Pancreas (tissue), 10 donors: Measurements from ENCODE around the gene DDX6. TPM values are rescaled to one million over a fixed set of nuclear protein-coding genes. Genes with fewer than 3 reads are reported as not detected.

Source experiments
- ATAC-seq, 4 donors: fragments of 200-7000 bp; cut with Tn5 transposase; one replicate each; pipeline versions ENCODE4 v1.8.0 to v1.9.1; 2020; ENCODE audit warnings: mild to moderate bottlenecking in 4 of 4, moderate library complexity in 4 of 4
- DNase-seq, 6 donors: peaks; one replicate each; pipeline ENCODE4 v3.0.0-alpha.2; 2020
- FAIRE-seq: peaks from 2 replicates; lab custom pipeline; 2012; peaks lifted over from hg19 to GRCh38; lab: Jason Lieb, UNC
- H3K27ac ChIP-seq, 4 donors: fragments of 200-600 bp; sonication (generic); 1 replicate in 3 of 4; 2 replicates in 1 of 4; pipeline versions ENCODE4 v1.5.0 to v1.8.0; 2020
- H3K27me3 ChIP-seq, 4 donors: fragments of 200-600 bp; one replicate each; pipeline ENCODE4 v1.8.0; 2021
- H3K36me3 ChIP-seq, 3 donors: fragments of 200-600 bp; sonication (generic) in 1 of 3; one replicate each; pipeline versions ENCODE4 v1.5.0 to v1.8.0; 2020 to 2021
- H3K4me1 ChIP-seq, 3 donors: fragments of 200-600 bp; one replicate each; pipeline ENCODE4 v1.8.0; 2021
- H3K4me3 ChIP-seq, 4 donors: fragments of 200-600 bp; sonication (generic) in 2 of 4; one replicate each; pipeline versions ENCODE4 v1.5.0 to v1.8.0; 2020 to 2021
- H3K9me3 ChIP-seq, 4 donors: fragments of 200-600 bp; one replicate each; pipeline ENCODE4 v1.8.0; 2021
- CTCF ChIP-seq, 4 donors: fragments of 200-600 bp; sonication (generic) in 3 of 4; IDR thresholded peaks; one replicate each; pipeline versions ENCODE4 v1.5.0 to v1.8.0; 2021; ENCODE audit warnings: antibody characterized with exemption in 4 of 4
- WGBS, 2 donors: extraction: QIAGEN DNeasy Blood & Tissue Kit; methylation state at CpG; one replicate each; pipeline ENCODE4 v1.1.7; 2013; 5-methylcytosine and 5-hydroxymethylcytosine counted together
- intact Hi-C, 3 donors: fragments of 100-400 bp; cut with DNase I; formaldehyde crosslinking; loops; one replicate each; pipeline versions ENCODE4 v1.11.1 to v1.14.2; 2022
- polyA plus RNA-seq, 2 donors: library from polyadenylated mRNA; stranded (reverse); fragments of 200-250 nt; gene quantifications; one replicate each; pipeline ENCODE4 v1.2.3, GENCODE V29; 2013
- total RNA-seq, 6 donors: library from RNA; stranded (reverse); fragmentation: NEBNext Ultra II Directional in 4 of 6; extraction: Animal tissue kit (Norgen Biotek cat#: 25700) in 4 of 6; gene quantifications; one replicate each; pipeline versions ENCODE4 v1.2.1 to v1.2.4, GENCODE V29; 2021 to 2023
- donor health status: healthy with polysubstance abuse.
- donor health status: DM: no; HTN: no; CAD: no; lungs with moderate emphysema.
- donor health status: DM: no; HTN: no; CAD: no.
- donor health status: control.
- donor health status: control.
- donor health status: Bipolar disorder and iron deficiency.
- donor health status: DM: yes; HTN: yes; CAD: no.
- donor health status: DM: no; HTN: no; CAD: no.
- donor health status: DM: no; HTN: no; CAD: no.
- donor health status: DM: yes; HTN: yes; CAD: no.

The DDX6 gene
- total and polyA plus RNA-seq, 8 donors = 16.1 to 74.2 (median 48.4) TPM

GRCh38 chr11:118804094-118804493 lies 13.1 kb upstream of the DDX6 start:
- intact Hi-C loops = no loop called here
- WGBS, 2 donors = 98 to 100% methylated on average over 3 of the region's 3 CpGs

GRCh38 chr11:118799372-118799771 lies 8.4 kb upstream of the DDX6 start:
- H3K9me3 ChIP-seq = no peaks in the 10 kb centered on the region
- DNase-seq = no peak
- H3K27me3 ChIP-seq = no peaks in the 10 kb centered on the region
- no peak for TF ChIP-seq CTCF (IDR thresholded peaks at IDR 0.05)
- no peak for FAIRE-seq
- no peak for ATAC-seq
- no peak overlapping the region for H3K4me3 ChIP-seq
- H3K36me3 ChIP-seq = no peaks in the 10 kb centered on the region
- no peaks in the 10 kb centered on the region for H3K4me1 ChIP-seq
- intact Hi-C loops = no loop called here
- H3K27ac ChIP-seq = no peak overlapping the region

More at GRCh38 chr11:118804094-118804493, 13.1 kb upstream of the DDX6 start:
- Histone ChIP-seq H3K4me1 (peaks cover 0 to 5% (median 0%) of the 10 kb centered on the region in 3 donors), H3K36me3 (no peaks in the 10 kb centered on the region), H3K27me3 (no peaks in the 10 kb centered on the region), H3K9me3 (no peaks in the 10 kb centered on the region), H3K4me3 (no peak overlapping the region), H3K27ac (no peak overlapping the region)
- ATAC-seq (no peak), FAIRE-seq (no peak), DNase-seq (no peak)
- TF ChIP-seq CTCF (IDR thresholded peaks at IDR 0.05) = no peak

GRCh38 chr11:118797510-118797909 lies 6.5 kb upstream of the DDX6 start:
- FAIRE-seq = no peak
- WGBS, 2 donors = 76 to 81% methylated on average over 11 of the region's 11 CpGs
- Histone ChIP-seq H3K27ac (no peak overlapping the region), H3K36me3 (no peaks in the 10 kb centered on the region), H3K4me3 (no peak overlapping the region), H3K27me3 (no peaks in the 10 kb centered on the region), H3K9me3 (no peaks in the 10 kb centered on the region), H3K4me1 (peaks cover 0 to 8% (median 0%) of the 10 kb centered on the region in 3 donors)
- no peak for TF ChIP-seq CTCF (IDR thresholded peaks at IDR 0.05)
- no peak for DNase-seq
- intact Hi-C loops = no loop called here
- ATAC-seq = no peak

- Histone ChIP-seq H3K27me3 (no peaks in the 10 kb centered on the region), H3K27ac (peak overlapping the region; percentile 95 to 100 (median 98)), H3K9me3 (no peaks in the 10 kb centered on the region), H3K4me1 (peaks cover 4 to 13% (median 8%) of the 10 kb centered on the region in 3 donors), H3K4me3 (peak overlapping the region; percentile 18 to 93 (median 66)), H3K36me3 (no peaks in the 10 kb centered on the region)
- 4 to 6% methylated on average over 8 of the region's 8 CpGs for WGBS, 2 donors
- FAIRE-seq (peak; percentile 80), DNase-seq (peak in 4 of 6 donors; percentile 60 to 86 (median 78)), ATAC-seq (peak; percentile 51 to 69 (median 66))
- intact Hi-C loops = no loop called here
- no peak for TF ChIP-seq CTCF (IDR thresholded peaks at IDR 0.05)
These were observed 1.7 kb upstream of the DDX6 start for GRCh38 chr11:118792570-118793124.

GRCh38 chr11:118791961-118792569 lies 1.1 kb upstream of the DDX6 start:
- Histone ChIP-seq H3K4me1 (peaks cover 4 to 19% (median 8%) of the 10 kb centered on the region in 3 donors), H3K4me3 (peak overlapping the region; percentile 64 to 93 (median 74)), H3K27ac (peak overlapping the region; percentile 95 to 100 (median 98)), H3K36me3 (no peaks in the 10 kb centered on the region), H3K9me3 (no peaks in the 10 kb centered on the region), H3K27me3 (no peaks in the 10 kb centered on the region)
- peak; percentile 1 to 6 (median 2) for ATAC-seq
- peak in 4 of 6 donors; percentile 35 to 89 (median 62) for DNase-seq
- intact Hi-C loops = no loop called here
- no peak for TF ChIP-seq CTCF (IDR thresholded peaks at IDR 0.05)
- FAIRE-seq = no peak
- WGBS, 2 donors = 3 to 4% methylated on average over 36 to 39 of the region's 39 CpGs
